GM19043 (cell line): Measurements from ENCODE around the gene MTMR10.
A peak's percentile ranks its signal among the peaks of the same experiment; 100 is the strongest.

Experiments
- ATAC-seq: cut with Tn5 transposase; IDR thresholded peaks from one replicate; pipeline ENCODE4 v1.9.1; 2021; ENCODE audit warnings: low read depth; ENCODE audit not compliant: unreplicated experiment

Gene MTMR10

DNA sequence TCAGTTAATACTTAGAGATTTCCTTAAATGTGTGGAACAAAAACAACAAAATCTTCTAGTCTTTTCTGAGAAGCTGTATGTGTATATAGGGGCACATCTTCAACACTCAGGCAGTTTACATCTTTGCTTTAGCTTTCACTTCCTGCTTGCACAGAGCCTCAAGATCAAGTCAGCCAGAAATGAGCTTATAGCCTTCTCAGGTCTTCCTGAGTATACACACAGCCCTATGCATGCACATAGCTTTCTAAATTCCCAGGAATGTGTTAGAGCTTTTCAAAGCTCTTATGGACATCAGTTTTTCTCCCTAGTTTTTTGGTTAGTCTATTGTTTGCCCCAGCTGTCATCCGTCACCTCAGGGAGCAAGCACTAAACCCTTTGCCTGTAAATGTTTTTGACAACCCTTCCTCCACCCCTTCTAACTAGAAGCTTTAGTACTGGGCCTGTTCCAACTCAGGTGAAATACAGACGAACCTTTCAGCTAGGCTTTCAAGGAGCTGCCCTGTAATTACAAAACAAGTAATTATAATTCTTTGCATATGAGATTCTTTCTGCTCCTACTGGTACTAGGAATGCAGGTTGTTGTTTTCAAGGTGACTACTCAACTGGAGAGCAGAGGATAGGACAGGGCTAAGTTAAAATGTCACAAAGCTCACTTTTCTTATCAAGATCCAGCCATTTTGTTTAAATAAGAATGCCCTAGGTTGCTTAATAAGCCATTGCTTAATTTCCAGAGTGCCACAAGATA, 22.6 kb upstream of the MTMR10 start:
- no peak for ATAC-seq

DNA sequence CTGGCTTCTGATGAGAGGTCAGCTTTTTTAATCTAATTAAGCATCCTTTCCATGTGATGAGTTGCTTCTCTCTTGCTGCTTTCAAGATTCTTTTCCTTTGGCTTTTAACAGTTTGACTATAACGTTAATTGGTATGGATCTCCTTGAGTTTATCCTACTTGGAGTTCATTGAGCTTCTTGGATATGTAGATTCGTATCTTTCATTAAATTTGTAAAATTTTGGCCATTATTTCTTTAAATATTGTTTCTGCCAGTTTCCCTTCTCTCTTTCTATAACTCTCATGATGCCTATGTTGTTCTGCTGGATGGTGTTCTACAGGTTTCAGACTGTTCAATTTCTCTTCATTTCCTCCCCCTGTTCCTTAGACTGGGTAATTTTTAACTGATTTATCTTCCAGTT, 21.0 kb upstream of the MTMR10 start:
- no peak for ATAC-seq

DNA sequence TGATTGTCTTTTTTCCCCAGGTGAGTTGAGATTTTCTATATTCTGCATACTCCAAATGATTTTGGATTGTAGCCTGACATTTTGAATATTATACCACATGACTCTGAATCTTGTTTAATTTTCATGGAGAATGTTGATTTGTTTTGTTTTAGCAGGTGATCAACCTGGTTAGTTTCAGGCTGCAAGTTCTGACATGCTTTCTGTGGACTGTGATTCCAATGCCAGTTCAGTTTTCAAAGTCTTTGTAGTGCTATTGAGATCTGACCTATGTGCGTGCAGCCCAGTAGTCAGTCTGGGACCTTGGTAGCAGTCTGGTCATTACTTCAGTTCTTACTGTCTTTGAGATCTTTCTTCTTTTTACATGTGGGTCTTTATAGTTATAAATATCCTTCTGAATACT, 18.6 kb upstream of the MTMR10 start:
- no peak for ATAC-seq

DNA sequence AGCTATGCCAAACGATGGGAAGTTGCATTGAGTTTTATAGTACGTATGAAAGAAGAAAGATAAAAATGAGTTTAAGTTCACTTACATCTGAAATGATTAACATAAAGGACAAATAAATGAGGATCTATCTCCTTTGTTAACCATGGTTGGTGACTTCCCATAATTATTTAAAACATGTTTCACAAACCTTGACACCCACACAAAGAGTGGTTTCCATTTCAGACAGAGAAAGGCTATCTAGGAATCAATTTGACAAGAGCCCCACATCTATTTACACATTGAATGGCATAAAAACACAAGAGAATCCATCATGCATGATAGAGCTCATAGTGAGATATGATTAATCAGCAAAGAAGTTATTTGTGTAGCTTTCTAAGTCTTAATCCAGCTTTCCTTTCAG, 14.2 kb upstream of the MTMR10 start:
- ATAC-seq = no peak

DNA sequence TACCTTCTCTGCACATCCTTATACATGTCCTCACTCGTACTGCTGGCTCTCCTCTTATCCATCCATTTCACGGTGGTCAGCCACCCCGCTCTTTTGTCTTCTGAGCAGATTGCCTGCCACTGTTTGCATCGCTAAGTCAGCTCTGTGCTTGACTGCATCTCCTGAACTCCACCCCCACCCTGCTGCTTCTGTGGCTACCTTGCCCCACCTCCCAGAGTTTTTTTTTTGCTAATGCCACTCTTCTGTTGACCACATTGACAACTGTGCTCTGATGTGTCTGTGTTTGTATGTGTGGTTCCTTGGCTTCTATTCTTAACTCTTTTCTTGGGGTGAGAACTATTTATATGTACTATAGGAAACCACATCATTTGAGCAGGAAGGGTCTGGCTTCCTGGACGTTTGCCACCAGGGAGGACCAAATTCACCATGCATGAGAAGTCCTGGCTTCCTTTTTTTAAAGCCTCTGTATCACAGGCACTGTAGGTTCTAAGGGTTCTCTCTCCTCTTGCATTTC, 12.8 kb upstream of the MTMR10 start:
- peak; percentile 86 for ATAC-seq

DNA sequence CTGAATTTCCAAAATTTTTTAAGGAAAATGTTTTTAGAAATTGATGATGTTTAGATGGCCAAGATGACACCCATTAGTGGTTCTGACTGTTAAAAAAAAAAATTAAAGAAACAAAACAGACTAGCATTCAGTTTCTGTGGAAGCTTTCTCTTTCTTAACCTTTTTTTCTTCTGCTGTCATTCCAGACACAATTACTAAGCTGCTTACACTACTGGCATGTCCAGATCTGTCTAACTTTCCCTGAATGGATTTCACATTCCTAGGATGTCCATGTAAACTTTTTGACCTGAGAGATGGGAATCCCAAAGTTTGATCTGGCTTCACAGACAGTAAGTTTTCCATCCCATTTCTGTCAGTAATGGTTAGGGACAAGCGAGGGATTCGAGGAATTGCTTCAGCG, 10.3 kb upstream of the MTMR10 start:
- ATAC-seq = no peak

DNA sequence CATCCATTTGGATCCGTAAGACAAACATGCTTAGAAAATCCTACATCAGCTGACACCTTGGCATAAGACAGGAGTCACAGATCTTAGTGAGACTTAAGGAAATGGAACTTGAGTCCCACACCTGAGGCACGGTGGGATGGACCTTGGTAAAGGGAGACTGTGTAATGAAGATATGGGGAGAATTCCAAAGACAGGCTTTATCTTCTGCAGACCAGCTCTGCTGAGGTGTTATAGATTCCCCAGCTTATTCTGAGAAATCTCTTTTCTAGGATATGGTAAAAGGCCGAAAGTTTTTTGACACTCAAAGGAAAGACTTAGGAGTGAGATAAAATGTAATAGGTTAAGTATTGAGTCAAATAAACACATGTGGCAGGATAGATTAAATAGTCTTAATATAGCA, 8.3 kb upstream of the MTMR10 start:
- ATAC-seq = no peak

DNA sequence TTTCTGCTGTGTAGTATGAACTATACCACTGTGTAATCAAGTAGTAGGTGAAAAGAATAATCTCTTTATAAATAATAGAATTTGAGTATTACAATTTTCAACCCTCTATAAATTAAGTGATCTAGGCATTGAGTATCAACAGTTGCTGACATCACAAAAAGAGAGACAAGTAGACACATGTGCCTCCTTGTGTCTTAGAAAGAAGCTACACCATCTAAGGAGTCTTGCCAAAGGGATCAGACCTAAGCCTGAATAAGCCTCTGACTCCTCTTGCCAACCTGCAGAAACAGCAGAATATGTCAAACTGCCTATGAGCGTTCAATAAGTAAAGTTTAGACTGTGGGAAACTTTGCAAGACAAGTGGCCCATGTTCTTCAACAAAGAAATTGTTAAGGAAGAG, 5.8 kb upstream of the MTMR10 start:
- no peak for ATAC-seq

DNA sequence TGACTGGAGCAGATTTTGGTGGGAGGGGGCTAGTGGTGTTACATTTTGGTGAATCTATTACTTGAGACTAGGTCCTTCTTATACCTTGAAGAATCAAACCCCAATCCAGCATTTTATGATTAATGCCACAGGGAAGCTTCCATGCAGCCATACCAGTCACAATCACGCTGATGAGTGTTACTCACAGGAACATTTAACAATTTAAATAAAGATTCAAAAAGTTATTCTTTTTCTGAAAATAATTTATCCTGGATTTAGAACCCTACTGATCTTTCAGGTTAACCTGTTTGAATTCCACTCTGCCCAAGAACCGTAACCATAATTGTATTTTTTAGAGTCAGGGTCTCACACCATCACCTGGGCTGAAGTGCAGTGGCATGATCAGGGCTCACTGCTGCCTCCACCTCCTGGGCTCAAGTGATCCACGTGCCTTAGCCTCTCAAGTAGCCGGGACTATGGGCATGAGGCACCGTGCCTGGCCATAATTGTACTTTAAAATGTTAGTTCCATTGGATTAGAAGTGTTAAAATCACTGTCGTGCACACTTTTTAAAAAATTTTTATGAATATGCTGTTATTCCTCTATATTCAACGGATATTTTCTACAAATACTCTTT, 929 bp upstream of the MTMR10 start:
- no peak for ATAC-seq

DNA sequence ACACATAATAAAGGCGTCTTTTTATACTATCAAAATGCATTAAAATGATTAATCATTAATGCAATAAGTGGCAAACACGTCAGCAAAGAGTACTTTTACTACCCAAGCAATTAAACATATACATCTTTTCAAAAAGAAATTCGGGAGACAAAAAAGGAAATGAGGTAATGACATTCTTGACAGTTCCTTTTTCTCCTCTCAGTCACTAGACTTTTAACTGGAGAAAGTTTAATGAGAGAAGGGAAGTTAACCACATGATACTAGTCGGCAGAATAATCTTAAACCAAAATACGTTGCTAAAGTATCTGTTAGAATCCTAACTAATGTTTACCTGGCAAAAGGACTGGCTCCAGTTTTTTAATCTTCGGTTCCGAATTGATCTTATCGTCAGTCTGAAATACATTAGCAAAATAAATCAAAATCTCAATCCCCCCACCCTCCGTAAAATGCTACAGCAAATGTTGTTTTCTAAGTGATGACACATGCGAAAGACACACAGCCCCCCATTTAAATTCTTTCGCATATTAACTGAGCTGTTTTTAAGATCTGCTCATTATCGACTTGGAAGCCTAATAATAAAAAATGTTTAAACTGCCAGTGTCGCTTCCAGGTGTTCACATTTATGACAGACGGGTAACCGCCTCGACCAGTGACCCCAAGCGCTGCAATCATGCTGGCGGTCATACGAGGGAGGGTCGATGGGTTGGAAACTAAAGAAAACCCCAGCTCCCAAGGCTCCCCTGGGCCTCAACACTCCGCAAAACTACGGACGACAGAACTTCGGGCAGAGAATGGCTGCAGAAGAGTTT, 778 bp downstream of the MTMR10 start:
- no peak for ATAC-seq

DNA sequence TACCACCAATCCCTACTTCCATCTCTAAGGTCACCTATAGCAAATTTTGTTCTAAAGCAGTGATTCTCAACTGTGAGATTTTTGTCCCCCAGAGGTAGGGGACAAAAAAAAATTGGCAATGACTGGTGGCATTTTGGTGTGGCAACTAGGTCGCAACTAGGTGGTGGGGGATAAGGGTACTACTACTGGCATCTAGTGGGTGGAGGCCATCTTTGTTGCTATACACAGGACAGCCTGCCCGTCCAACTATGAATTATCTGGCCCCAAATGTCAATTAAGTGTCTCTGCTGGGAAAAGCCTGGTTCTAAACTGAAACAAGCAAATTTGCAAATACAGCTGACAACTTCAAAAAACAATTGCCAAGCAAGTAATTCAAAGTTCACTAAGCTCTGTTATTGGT, 1.4 kb downstream of the MTMR10 start:
- ATAC-seq = no peak

DNA sequence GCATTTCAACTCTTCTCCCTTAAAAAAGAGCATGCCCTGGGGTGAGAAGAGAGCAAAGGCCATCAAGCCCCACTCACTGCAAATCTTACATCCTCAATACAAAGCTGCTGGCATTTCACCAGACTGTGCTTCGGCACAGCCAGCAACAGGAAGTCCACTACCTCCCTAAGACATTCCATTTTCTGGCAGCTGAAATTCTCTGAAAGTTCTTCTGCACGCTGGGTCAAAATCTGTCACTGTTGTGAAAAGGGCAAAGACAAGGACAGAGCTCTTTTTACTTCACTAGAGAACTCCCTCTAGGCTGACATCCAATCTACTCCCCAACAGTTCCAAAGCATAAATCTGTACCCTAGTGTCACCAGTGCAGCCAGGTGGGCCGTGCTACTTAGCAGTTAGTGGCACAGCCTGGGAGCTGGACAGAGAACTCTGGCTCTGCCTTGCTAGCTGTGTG, 6.3 kb downstream of the MTMR10 start:
- no peak for ATAC-seq

DNA sequence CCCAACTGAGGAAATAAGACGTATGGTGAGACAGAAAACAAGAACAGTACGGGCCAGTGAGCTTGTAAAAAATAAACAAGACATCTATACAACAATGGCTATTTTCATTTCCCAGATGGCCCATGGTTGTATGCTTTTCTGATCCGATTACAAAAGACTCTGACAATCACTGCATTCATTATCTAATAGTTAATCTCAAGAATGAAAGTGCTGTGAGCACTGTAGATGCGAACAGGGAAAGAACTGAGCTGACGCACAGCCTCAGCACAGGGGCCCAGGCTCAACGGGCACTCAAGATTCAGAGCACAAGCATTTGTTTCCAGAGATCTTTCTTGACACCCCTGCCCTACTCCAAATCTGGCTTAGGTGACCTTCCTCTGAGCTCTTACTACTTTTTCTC, 6.9 kb downstream of the MTMR10 start:
- no peak for ATAC-seq

DNA sequence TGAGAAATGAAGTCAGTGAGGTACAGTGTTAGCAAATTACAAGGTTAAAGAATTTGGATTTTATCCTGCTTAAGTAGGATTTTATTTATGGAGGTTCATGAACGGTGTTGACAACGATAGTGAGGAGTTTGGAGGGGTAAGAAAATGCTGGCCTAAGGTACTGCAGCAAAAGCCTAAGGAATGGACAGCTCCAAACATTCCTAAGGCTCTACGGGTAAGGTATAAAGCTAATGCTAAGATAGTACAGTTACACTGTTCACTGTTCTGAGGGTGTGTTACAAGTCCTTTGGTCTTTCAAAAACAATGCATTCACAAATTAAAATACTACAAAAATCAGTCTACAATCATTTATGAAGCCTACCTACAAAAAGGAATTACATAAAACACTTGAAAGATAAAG, 7.3 kb downstream of the MTMR10 start:
- ATAC-seq = no peak

DNA sequence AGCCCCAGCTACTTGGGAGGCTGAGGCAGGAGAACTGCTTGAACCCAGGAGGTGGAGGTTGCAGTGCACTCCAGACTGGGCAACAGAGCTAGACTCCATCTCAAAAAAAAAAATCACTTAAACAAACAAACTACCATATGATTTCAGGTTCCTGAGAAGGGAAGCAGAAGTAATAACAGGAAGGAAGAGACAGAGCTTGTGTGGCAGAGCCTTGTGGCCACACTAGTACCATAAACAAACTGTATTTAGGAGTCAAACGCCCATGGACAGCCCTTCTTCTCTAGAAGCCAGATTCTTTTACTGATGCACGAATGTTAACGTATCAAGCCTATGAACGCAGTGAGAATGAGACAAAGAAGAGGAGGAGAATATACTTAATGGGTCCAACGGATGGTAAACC, 12.0 kb downstream of the MTMR10 start:
- ATAC-seq = no peak

DNA sequence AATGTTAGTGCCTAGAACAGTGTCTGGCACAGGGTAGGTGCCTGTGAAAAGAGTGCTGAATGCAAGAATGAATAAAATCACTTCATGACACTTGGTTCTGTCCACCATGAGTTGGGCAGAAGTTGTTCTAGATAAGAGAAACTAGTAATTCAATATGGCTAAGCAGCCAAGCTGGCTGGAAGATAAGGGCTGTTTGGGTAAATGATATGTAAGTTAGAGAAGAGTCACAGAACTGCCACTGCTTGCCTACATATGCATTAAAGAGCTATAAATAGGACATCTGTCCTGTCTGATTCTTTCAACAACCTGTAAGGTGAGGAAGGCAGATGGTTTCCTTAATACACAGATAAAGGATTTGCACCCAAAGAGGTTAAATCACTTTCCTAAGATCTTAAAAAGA, 13.1 kb downstream of the MTMR10 start:
- no peak for ATAC-seq

DNA sequence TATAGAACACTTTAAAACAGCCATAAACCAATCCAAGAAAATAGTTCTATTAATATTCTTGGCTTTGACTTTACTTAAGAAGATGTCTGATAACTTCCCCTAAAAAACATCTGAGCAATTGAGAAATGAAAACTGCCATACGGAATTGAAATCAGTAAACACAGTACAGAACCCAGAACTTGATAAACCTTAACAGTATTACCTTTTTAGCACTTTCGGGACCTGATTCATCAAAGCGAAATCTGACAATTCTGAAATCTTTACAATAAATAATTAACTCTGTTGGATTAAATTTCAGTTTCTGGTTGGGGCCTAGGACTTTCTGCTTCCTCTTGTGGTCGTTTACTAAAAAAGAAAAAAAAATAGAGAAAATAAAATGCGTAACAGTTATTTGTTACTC, 17.3 kb downstream of the MTMR10 start:
- ATAC-seq = no peak

DNA sequence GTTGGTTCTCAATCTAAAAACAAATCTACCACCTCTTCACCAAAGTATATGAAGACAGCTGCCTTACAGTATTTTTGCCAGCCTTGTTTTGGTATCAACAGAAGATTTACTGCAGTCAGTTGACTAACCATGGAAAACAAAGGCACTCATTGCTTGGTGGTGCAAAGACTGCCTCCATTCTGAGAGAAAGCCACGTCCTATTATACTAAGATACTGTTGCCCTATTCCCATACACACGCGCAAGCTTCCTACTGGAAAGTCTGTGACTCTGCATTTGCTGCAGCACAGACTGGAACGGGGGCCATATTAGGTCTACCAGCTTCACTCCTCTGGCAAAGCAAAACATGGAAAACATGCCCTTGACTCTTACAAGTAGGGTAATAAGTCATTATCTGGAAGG, 18.0 kb downstream of the MTMR10 start:
- ATAC-seq = no peak

DNA sequence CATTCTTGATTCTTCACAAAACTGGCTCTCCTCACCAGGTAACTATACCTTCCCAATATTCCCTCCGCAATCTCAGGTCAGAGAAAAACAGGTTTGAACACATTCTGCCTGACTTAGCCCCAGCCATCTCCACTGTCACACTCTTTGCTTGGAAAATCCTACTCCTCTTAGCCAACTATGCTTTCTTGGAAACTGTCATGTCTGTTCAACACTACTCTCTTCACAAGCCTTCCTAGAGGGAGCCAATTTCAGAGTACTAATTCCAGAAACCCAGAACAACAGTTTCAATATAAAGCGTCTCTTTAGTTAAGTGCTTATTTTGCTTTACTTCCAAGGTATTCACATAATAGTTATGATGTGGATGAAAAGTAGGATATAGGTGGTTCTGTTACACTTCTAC, 21.7 kb downstream of the MTMR10 start:
- no peak for ATAC-seq

DNA sequence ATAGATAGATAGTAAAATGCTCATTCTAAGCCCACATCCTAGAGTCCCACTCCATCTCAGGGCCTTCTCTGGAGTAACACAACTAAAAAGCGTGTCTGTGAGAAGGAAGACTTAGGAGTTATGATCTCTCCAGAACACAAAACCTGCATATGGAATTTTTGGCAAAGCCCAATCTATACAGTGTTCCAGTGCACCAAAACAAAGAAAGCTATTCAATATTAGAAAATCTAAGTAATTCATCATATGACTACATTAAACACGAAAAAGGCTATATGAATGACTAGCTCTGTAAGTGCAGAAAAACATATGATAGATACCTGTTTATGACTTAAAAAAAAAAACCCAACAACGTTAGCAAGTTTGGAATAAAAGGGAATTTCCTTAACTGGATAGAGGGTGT, 27.7 kb downstream of the MTMR10 start:
- ATAC-seq = no peak

DNA sequence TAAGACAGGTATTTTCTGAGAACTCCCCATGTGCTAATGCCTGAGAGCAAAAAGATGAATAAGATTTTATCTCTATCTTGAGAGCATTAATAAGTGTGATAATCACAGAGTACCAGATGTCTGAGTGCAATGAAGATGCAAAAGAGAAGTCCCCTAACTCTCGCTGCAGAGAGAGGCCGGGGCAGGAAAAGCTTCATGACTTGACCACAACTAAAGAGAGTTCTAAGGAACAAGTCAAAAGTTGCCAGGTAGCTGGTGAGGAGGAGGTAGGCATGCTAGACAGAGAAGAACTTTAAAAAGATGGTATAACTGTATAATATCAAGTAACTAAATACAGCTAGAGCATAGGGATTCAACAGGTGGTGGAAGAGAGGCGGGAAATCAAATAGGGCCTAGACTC, 28.8 kb downstream of the MTMR10 start:
- no peak for ATAC-seq

DNA sequence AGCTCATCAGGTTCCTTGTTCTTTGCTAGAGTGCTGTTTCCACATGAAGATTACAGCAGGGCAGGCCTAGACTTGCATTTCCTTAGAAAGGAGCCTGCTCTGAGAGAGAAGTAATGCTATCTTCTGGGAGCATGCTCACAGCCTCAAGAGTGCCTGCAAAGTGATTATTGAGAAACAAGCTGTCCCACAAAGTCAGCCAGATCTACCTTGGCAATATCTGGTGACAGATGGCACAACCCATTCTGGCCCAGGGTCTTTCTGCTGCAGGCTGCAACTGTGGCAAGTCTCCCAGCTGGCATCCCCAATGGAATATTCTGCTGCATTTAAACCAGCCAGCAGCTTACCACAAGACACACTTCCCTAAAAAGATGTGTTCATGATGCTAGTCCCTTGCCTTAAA, 29.3 kb downstream of the MTMR10 start:
- ATAC-seq = no peak
